Breast epithelium (tissue), 3 donors: Measurements from ENCODE around the gene ST7.

Experiments used
- CTCF ChIP-seq, 3 donors: fragments of 450-650 bp; IDR thresholded peaks; one replicate each; pipeline ENCODE4 v1.5.1; 2016 to 2017; ENCODE audit warnings: antibody characterized with exemption in 3 of 3, mild to moderate bottlenecking in 3 of 3, moderate library complexity in 3 of 3
- POLR2A ChIP-seq: fragments of 450-650 bp; IDR thresholded peaks from one replicate; pipeline ENCODE4 v1.6.1; 2016; ENCODE audit warnings: antibody characterized with exemption, mild to moderate bottlenecking, moderate library complexity

DNA sequence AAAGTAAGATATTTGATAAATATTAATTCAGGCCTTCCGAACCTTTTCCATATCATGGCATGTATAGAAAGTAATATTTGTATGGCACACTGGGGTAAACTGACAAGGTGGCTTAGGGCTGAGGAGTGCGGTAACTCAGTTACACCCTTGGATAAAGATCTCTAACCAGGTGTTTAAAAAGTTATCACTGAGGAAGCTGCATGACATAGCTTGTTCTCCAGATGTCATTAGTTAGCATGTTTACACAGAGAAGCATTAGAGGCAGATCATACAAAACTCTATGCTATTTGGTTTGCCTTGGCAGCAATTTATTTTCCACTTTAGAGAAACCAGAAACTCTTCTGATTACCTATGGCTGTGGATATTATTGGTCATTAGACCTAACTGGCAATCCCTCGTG, 118.2 kb downstream of the ST7 start:
- no peak for TF ChIP-seq CTCF (IDR thresholded peaks at IDR 0.05)
- TF ChIP-seq POLR2A = no peak
